Tibial artery (tissue), 4 donors: Measurements from ENCODE around the gene NDUFS4.

Source experiments
- DNase-seq, 2 donors: peaks; one replicate each; pipeline ENCODE4 v3.0.0-alpha.2; 2019
- H3K27ac ChIP-seq, 2 donors: fragments of 200-600 bp; sonication (generic) in 1 of 2; 1 replicate in 1 of 2; 2 replicates in 1 of 2; pipeline ENCODE4 v1.5.1; 2018 to 2019; ENCODE audit warnings: mild to moderate bottlenecking in 1 of 2
- H3K27me3 ChIP-seq, 2 donors: fragments of 200-600 bp; sonication (generic) in 1 of 2; one replicate each; pipeline versions ENCODE4 v1.5.1 to v1.6.0; 2016 to 2019
- H3K36me3 ChIP-seq, 3 donors: fragments of 200-600 bp; sonication (generic) in 2 of 3; one replicate each; pipeline ENCODE4 v1.5.1; 2016 to 2019; ENCODE audit warnings: mild to moderate bottlenecking in 2 of 3
- H3K4me1 ChIP-seq, 4 donors: fragments of 200-600 bp; sonication (generic) in 2 of 4; 1 replicate in 3 of 4; 2 replicates in 1 of 4; pipeline ENCODE4 v1.5.1; 2016 to 2019
- H3K4me3 ChIP-seq, 2 donors: fragments of 200-600 bp; sonication (generic) in 1 of 2; 1 replicate in 1 of 2; 2 replicates in 1 of 2; pipeline ENCODE4 v1.5.1; 2018 to 2019; ENCODE audit warnings: mild to moderate bottlenecking in 2 of 2
- H3K9me3 ChIP-seq, 3 donors: fragments of 200-600 bp; sonication (generic) in 1 of 3; one replicate each; pipeline ENCODE4 v1.5.1; 2016 to 2019
- intact Hi-C: fragments of 100-400 bp; cut with DNase I; formaldehyde crosslinking; loops from one replicate; pipeline ENCODE4 v1.15.0; 2023; ENCODE audit warnings: low total_unique reads
- TF ChIP-seq, protein P1 (sequence below), 2 experiments: fragments of 200-600 bp in 1 of 2; fragments of 450-650 bp in 1 of 2; IDR thresholded peaks; one replicate each; pipeline ENCODE4 v1.5.1; 2017 to 2019; ENCODE audit warnings: antibody characterized with exemption in 2 of 2, mild to moderate bottlenecking in 1 of 2, moderate library complexity in 1 of 2

NDUFS4 gene

GRCh38 chr5:53558966-53559365, 1.5 kb upstream of the NDUFS4 start:
- TF ChIP-seq, protein P1, sequence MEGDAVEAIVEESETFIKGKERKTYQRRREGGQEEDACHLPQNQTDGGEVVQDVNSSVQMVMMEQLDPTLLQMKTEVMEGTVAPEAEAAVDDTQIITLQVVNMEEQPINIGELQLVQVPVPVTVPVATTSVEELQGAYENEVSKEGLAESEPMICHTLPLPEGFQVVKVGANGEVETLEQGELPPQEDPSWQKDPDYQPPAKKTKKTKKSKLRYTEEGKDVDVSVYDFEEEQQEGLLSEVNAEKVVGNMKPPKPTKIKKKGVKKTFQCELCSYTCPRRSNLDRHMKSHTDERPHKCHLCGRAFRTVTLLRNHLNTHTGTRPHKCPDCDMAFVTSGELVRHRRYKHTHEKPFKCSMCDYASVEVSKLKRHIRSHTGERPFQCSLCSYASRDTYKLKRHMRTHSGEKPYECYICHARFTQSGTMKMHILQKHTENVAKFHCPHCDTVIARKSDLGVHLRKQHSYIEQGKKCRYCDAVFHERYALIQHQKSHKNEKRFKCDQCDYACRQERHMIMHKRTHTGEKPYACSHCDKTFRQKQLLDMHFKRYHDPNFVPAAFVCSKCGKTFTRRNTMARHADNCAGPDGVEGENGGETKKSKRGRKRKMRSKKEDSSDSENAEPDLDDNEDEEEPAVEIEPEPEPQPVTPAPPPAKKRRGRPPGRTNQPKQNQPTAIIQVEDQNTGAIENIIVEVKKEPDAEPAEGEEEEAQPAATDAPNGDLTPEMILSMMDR (IDR thresholded peaks at IDR 0.05) = no peak

GRCh38 chr5:53560028-53560427, 411 bp upstream of the NDUFS4 start:
- peaks cover 0 to 38% (median 16%) of the 10 kb centered on the region in 4 donors for H3K4me1 ChIP-seq
- H3K4me3 ChIP-seq = peak overlapping the region; percentile 65 to 80
- no peaks in the 10 kb centered on the region for H3K9me3 ChIP-seq
- no peak for DNase-seq
- no peaks in the 10 kb centered on the region for H3K27me3 ChIP-seq
- intact Hi-C loops = no loop called here
- TF ChIP-seq, protein P1 (IDR thresholded peaks at IDR 0.05) = no peak
- no peaks in the 10 kb centered on the region for H3K36me3 ChIP-seq
- peak overlapping the region; percentile 85 to 86 for H3K27ac ChIP-seq

More at GRCh38 chr5:53558966-53559365, 1.5 kb upstream of the NDUFS4 start:
- H3K9me3 ChIP-seq = no peaks in the 10 kb centered on the region
- DNase-seq = no peak
- no peaks in the 10 kb centered on the region for H3K36me3 ChIP-seq
- H3K27ac ChIP-seq = no peak overlapping the region
- H3K4me1 ChIP-seq = peaks cover 0 to 36% (median 11%) of the 10 kb centered on the region in 4 donors
- no peaks in the 10 kb centered on the region for H3K27me3 ChIP-seq
- intact Hi-C loops = no loop called here
- H3K4me3 ChIP-seq = no peak overlapping the region

DNA sequence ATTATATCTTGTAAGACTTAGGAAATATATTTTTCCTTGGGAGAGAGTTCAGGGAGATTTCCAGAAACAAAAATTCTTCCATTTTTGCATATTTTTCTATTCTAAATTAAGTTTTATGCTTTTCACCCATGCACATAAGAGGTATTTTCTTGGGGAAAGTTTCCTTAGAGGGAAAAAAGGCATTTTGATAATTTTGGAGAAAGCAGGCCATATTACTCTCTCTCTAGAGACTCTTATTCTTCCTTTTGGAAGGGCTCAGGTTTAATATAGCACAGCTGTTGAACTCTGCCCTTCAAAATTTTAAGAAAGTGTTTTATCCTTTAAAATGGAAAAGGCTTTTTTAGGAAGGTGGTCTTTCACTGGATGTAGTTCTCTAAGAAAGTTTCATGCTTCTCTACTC, 8.0 kb downstream of the NDUFS4 start:
- Histone ChIP-seq H3K27ac (no peak overlapping the region), H3K4me1 (peaks cover 0 to 19% (median 6%) of the 10 kb centered on the region in 4 donors), H3K4me3 (no peak overlapping the region), H3K9me3 (no peaks in the 10 kb centered on the region), H3K36me3 (no peaks in the 10 kb centered on the region), H3K27me3 (no peaks in the 10 kb centered on the region)
- no peak for DNase-seq
- TF ChIP-seq, protein P1 (IDR thresholded peaks at IDR 0.05) = no peak
- intact Hi-C loops = no loop called here

- DNase-seq = no peak
- intact Hi-C loops = no loop called here
- H3K4me3 ChIP-seq = no peak overlapping the region
- H3K27me3 ChIP-seq = no peaks in the 10 kb centered on the region
- TF ChIP-seq, protein P1 (IDR thresholded peaks at IDR 0.05) = no peak
- H3K36me3 ChIP-seq = no peaks in the 10 kb centered on the region
- H3K9me3 ChIP-seq = no peaks in the 10 kb centered on the region
- H3K27ac ChIP-seq = no peak overlapping the region
- H3K4me1 ChIP-seq = peaks cover 0 to 14% (median 5%) of the 10 kb centered on the region in 4 donors
Measured at GRCh38 chr5:53568871-53569270, 8.4 kb downstream of the NDUFS4 start.

DNA sequence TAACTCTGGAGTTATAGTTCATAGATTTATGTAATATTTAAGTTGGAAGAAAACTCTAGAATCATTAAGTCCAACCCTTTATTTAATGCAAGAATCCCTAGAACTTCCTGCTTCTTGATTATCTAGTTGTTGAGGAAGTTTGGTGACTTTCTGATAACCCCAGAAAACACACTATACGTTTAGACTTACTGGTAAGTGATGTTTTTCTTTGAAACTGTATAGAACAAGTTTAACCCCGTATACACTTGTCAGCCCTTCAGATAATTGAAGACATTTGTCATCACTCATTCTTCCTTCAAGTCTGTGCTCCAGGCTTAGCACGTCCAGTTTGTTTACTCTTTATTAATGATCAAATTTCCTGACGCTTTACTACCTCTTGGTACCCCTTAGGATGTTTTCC, 9.0 kb downstream of the NDUFS4 start:
- Histone ChIP-seq H3K9me3 (no peaks in the 10 kb centered on the region), H3K27ac (no peak overlapping the region), H3K4me3 (no peak overlapping the region), H3K27me3 (no peaks in the 10 kb centered on the region), H3K36me3 (no peaks in the 10 kb centered on the region), H3K4me1 (peaks cover 0 to 16% (median 2%) of the 10 kb centered on the region in 4 donors)
- TF ChIP-seq, protein P1 (IDR thresholded peaks at IDR 0.05) = no peak
- DNase-seq = no peak
- intact Hi-C loops = no loop called here

- Histone ChIP-seq H3K36me3 (no peaks in the 10 kb centered on the region), H3K27me3 (no peaks in the 10 kb centered on the region), H3K9me3 (no peaks in the 10 kb centered on the region), H3K27ac (no peak overlapping the region), H3K4me1 (peaks cover 0 to 33% (median 0%) of the 10 kb centered on the region in 4 donors), H3K4me3 (no peak overlapping the region)
- intact Hi-C loops = no loop called here
- no peak for DNase-seq
- TF ChIP-seq, protein P1 (IDR thresholded peaks at IDR 0.05) = no peak
Measured at GRCh38 chr5:53571403-53571802, 11.0 kb downstream of the NDUFS4 start.
